Fibroblast of lung (primary cell): ENCODE results near the gene IRF2.

Source experiments
- CTCF ChIP-seq, 2 donors: IDR thresholded peaks in 1 of 2; conservative IDR thresholded peaks in 1 of 2; 1 replicate in 1 of 2; 2 replicates in 1 of 2; pipeline ENCODE4 v1.5.1; 2011 to 2012; ENCODE audit warnings: low read length in 2 of 2, control low read depth in 1 of 2, inconsistent platforms in 1 of 2, low read depth in 1 of 2, mild to moderate bottlenecking in 1 of 2
- EZH2 ChIP-seq: IDR thresholded peaks from 2 replicates; pipeline ENCODE4 v1.5.1; 2012; ENCODE audit warnings: low read length, control low read depth, mild to moderate bottlenecking; ENCODE audit errors: missing control alignments

GRCh38 chr4:184459413-184459812, 14.9 kb downstream of the IRF2 start:
- TF ChIP-seq CTCF (conservative IDR thresholded peaks at IDR 0.05 in 1 of 2, IDR thresholded peaks at IDR 0.05 in 1 of 2; ENCODE audit: low read depth in 1 of 2, low read length in 2 of 2) = no peak
- TF ChIP-seq EZH2 = no peak
